Vagina (tissue), 2 donors: Measurements from ENCODE around the gene SVEP1. TPM values are rescaled to one million over a fixed set of nuclear protein-coding genes. Genes with fewer than 3 reads are reported as not detected.

ENCODE experiments used
- DNase-seq, 2 donors: peaks; one replicate each; pipeline ENCODE4 v3.0.0-alpha.2; 2017; ENCODE audit errors: extremely low spot score in 2 of 2
- H3K27ac ChIP-seq: fragments of 200-600 bp; sonication (generic); one replicate; pipeline ENCODE4 v1.5.1; 2019
- H3K27me3 ChIP-seq: fragments of 200-600 bp; sonication (generic); one replicate; pipeline ENCODE4 v1.5.1; 2019
- H3K36me3 ChIP-seq, 2 donors: fragments of 200-600 bp; sonication (generic); one replicate each; pipeline ENCODE4 v1.5.1; 2017 to 2019
- H3K4me1 ChIP-seq: fragments of 200-600 bp; sonication (generic); one replicate; pipeline ENCODE4 v1.5.1; 2019
- H3K4me3 ChIP-seq, 2 donors: fragments of 200-600 bp; sonication (generic); 1 replicate in 1 of 2; 2 replicates in 1 of 2; pipeline ENCODE4 v1.5.1; 2016 to 2019
- H3K9me3 ChIP-seq: fragments of 200-600 bp; sonication (generic); one replicate; pipeline ENCODE4 v1.5.1; 2019
- POLR2A ChIP-seq, 2 donors: fragments of 450-650 bp; IDR thresholded peaks; one replicate each; pipeline ENCODE4 v1.6.1; 2017; ENCODE audit warnings: antibody characterized with exemption in 2 of 2, mild to moderate bottlenecking in 2 of 2, moderate library complexity in 2 of 2
- POLR2AphosphoS5 ChIP-seq, 2 donors: sonication (generic); formaldehyde crosslinking; IDR thresholded peaks; one replicate each; pipeline ENCODE4 v1.9.0; 2017; ENCODE audit warnings: antibody characterized with exemption in 2 of 2, mild to moderate bottlenecking in 2 of 2, low read depth in 1 of 2; ENCODE audit not compliant: insufficient read depth in 1 of 2
- intact Hi-C: fragments of 100-400 bp; cut with DNase I; formaldehyde crosslinking; loops from one replicate; pipeline ENCODE4 v1.15.1; 2023
- total RNA-seq: library from RNA; depleted of rRNA; stranded (reverse); fragments of >200 nt; gene quantifications from one replicate; pipeline ENCODE4 v1.2.3, GENCODE V29; 2016
- TF ChIP-seq, protein P1 (sequence below), 3 experiments: fragments of 450-650 bp in 2 of 3; fragments of 200-600 bp in 1 of 3; sonication (generic) in 1 of 3; IDR thresholded peaks; one replicate each; pipeline ENCODE4 v1.5.1; 2017 to 2019; ENCODE audit warnings: antibody characterized with exemption in 3 of 3, mild to moderate bottlenecking in 2 of 3, moderate library complexity in 2 of 3

Gene SVEP1
- total RNA-seq, 1 donor from 2014 or later, result 84.5 TPM

- Histone ChIP-seq H3K4me1 (no peaks in the 10 kb centered on the region), H3K27me3 (no peaks in the 10 kb centered on the region), H3K36me3 (no peaks in the 10 kb centered on the region), H3K4me3 (no peak overlapping the region), H3K9me3 (no peaks in the 10 kb centered on the region), H3K27ac (no peak overlapping the region)
- DNase-seq, result no peak
- no peak for TF ChIP-seq POLR2AphosphoS5 (IDR thresholded peaks at IDR 0.05; ENCODE audit: insufficient read depth in 1 of 2, low read depth in 1 of 2)
- TF ChIP-seq, protein P1, sequence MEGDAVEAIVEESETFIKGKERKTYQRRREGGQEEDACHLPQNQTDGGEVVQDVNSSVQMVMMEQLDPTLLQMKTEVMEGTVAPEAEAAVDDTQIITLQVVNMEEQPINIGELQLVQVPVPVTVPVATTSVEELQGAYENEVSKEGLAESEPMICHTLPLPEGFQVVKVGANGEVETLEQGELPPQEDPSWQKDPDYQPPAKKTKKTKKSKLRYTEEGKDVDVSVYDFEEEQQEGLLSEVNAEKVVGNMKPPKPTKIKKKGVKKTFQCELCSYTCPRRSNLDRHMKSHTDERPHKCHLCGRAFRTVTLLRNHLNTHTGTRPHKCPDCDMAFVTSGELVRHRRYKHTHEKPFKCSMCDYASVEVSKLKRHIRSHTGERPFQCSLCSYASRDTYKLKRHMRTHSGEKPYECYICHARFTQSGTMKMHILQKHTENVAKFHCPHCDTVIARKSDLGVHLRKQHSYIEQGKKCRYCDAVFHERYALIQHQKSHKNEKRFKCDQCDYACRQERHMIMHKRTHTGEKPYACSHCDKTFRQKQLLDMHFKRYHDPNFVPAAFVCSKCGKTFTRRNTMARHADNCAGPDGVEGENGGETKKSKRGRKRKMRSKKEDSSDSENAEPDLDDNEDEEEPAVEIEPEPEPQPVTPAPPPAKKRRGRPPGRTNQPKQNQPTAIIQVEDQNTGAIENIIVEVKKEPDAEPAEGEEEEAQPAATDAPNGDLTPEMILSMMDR (IDR thresholded peaks at IDR 0.05), result no peak
- no peak for TF ChIP-seq POLR2A (IDR thresholded peaks at IDR 0.05)
- intact Hi-C loops, result no loop called here
Observed at GRCh38 chr9:110323818-110324217, 255.7 kb downstream of the SVEP1 start.

GRCh38 chr9:110320651-110321445 lies 258.7 kb downstream of the SVEP1 start:
- H3K36me3 ChIP-seq, result no peaks in the 10 kb centered on the region
- H3K4me1 ChIP-seq, result peaks cover 3% of the 10 kb centered on the region
- no peak overlapping the region for H3K27ac ChIP-seq
- no peak overlapping the region for H3K4me3 ChIP-seq
- H3K27me3 ChIP-seq, result no peaks in the 10 kb centered on the region
- no peaks in the 10 kb centered on the region for H3K9me3 ChIP-seq
- TF ChIP-seq, protein P1 (IDR thresholded peaks at IDR 0.05), result no peak
- TF ChIP-seq POLR2A (IDR thresholded peaks at IDR 0.05) (no peak), POLR2AphosphoS5 (IDR thresholded peaks at IDR 0.05; ENCODE audit: insufficient read depth in 1 of 2, low read depth in 1 of 2) (no peak)
- no peak for DNase-seq
- intact Hi-C loops, result no loop called here

GRCh38 chr9:110319781-110320492 lies 259.6 kb downstream of the SVEP1 start:
- H3K36me3 ChIP-seq, result no peaks in the 10 kb centered on the region
- no peak overlapping the region for H3K4me3 ChIP-seq
- no peak overlapping the region for H3K27ac ChIP-seq
- H3K27me3 ChIP-seq, result no peaks in the 10 kb centered on the region
- DNase-seq, result no peak
- no peaks in the 10 kb centered on the region for H3K9me3 ChIP-seq
- peaks cover 3% of the 10 kb centered on the region for H3K4me1 ChIP-seq
- no peak for TF ChIP-seq POLR2A (IDR thresholded peaks at IDR 0.05)
- TF ChIP-seq, protein P1 (IDR thresholded peaks at IDR 0.05), result no peak
- TF ChIP-seq POLR2AphosphoS5 (IDR thresholded peaks at IDR 0.05; ENCODE audit: insufficient read depth in 1 of 2, low read depth in 1 of 2), result no peak
- intact Hi-C loops, result no loop called here

- DNase-seq, result no peak
- no peak overlapping the region for H3K27ac ChIP-seq
- TF ChIP-seq POLR2AphosphoS5 (IDR thresholded peaks at IDR 0.05; ENCODE audit: insufficient read depth in 1 of 2, low read depth in 1 of 2) (no peak), POLR2A (IDR thresholded peaks at IDR 0.05) (no peak)
- TF ChIP-seq, protein P1 (IDR thresholded peaks at IDR 0.05), result no peak
- intact Hi-C loops, result no loop called here
- H3K4me3 ChIP-seq, result no peak overlapping the region
- no peaks in the 10 kb centered on the region for H3K27me3 ChIP-seq
- H3K4me1 ChIP-seq, result peaks cover 3% of the 10 kb centered on the region
- no peaks in the 10 kb centered on the region for H3K36me3 ChIP-seq
- no peaks in the 10 kb centered on the region for H3K9me3 ChIP-seq
Observed at GRCh38 chr9:110317911-110318310, 261.6 kb downstream of the SVEP1 start.
